Measurements from ENCODE around the gene MAML3.

DNA sequence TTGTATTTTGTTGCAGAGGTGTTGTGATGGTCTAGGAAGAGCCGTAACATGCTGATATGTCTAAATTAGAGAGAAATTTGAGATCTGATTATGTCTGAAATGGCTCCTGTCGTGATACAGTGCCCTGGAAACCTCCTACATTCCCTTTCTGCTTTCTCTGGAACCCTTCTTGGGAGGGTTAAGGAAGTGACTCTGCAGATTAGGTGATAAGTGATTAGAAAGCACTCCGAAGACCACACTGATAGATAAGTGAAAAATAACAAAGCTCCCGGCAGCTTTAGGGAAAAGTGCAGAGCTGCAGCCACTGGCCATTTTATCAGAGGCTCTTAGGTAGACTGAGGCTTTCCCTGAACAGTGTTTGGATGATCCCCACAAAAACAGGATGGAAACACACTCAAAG lies 377.7 kb downstream of the MAML3 start:
- TF ChIP-seq, protein P1, sequence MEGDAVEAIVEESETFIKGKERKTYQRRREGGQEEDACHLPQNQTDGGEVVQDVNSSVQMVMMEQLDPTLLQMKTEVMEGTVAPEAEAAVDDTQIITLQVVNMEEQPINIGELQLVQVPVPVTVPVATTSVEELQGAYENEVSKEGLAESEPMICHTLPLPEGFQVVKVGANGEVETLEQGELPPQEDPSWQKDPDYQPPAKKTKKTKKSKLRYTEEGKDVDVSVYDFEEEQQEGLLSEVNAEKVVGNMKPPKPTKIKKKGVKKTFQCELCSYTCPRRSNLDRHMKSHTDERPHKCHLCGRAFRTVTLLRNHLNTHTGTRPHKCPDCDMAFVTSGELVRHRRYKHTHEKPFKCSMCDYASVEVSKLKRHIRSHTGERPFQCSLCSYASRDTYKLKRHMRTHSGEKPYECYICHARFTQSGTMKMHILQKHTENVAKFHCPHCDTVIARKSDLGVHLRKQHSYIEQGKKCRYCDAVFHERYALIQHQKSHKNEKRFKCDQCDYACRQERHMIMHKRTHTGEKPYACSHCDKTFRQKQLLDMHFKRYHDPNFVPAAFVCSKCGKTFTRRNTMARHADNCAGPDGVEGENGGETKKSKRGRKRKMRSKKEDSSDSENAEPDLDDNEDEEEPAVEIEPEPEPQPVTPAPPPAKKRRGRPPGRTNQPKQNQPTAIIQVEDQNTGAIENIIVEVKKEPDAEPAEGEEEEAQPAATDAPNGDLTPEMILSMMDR (IDR thresholded peaks at IDR 0.05), result no peak
- no peak for TF ChIP-seq POLR2AphosphoS5 (IDR thresholded peaks at IDR 0.05)
- TF ChIP-seq POLR2A (IDR thresholded peaks at IDR 0.05), result no peak
- TF ChIP-seq EP300 (IDR thresholded peaks at IDR 0.05; ENCODE audit: low read depth), result no peak

All from transverse colon (tissue), 4 donors.